PC-3 (cell line): ENCODE results near the gene ANK2.

Source experiments
- CTCF ChIP-seq: fragments of 300-600 bp; sonication (generic); conservative IDR thresholded peaks from 2 replicates; pipeline ENCODE4 v1.5.1; 2017; ENCODE audit warnings: antibody characterized with exemption, low read depth, mild to moderate bottlenecking, low read length
- EZH2 ChIP-seq: fragments of 300-600 bp; sonication (generic); IDR thresholded peaks from one replicate; pipeline ENCODE4 v1.6.1; 2017; ENCODE audit warnings: antibody characterized with exemption, mild to moderate bottlenecking, low read length; ENCODE audit not compliant: unreplicated experiment
- EZH2phosphoT487 ChIP-seq: fragments of 300-600 bp; sonication (generic); IDR thresholded peaks from 2 replicates; pipeline ENCODE4 v1.6.1; 2018; ENCODE audit warnings: mild to moderate bottlenecking, antibody characterized with exemption, low read length, borderline replicate concordance

- no peak for TF ChIP-seq CTCF
- no peak for TF ChIP-seq EZH2
- no peak for TF ChIP-seq EZH2phosphoT487
These were observed 112.6 kb downstream of the ANK2 start for GRCh38 chr4:113162089-113162488.
